GM23248 (cell line): ENCODE measurements around the gene RNF175. TPM values are rescaled to one million over a fixed set of nuclear protein-coding genes. Genes with fewer than 3 reads are reported as not detected.

ENCODE experiments used
- DNase-seq: peaks from one replicate; pipeline ENCODE4 v3.0.0-alpha.2; 2015
- H2AFZ ChIP-seq: fragments of 200-600 bp; sonication (generic); 2 replicates; pipeline ENCODE4 v1.6.1; 2016; ENCODE audit warnings: antibody characterized with exemption
- H3F3A ChIP-seq: fragments of 200-600 bp; sonication (generic); 2 replicates; pipeline ENCODE4 v1.6.1; 2016; ENCODE audit warnings: mild to moderate bottlenecking, antibody characterized with exemption, mixed run types; ENCODE audit not compliant: insufficient read depth
- H3K27ac ChIP-seq: fragments of 200-600 bp; sonication (generic); 2 replicates; pipeline ENCODE4 v1.5.1; 2016; ENCODE audit warnings: mild to moderate bottlenecking
- H3K27me3 ChIP-seq: fragments of 200-600 bp; sonication (generic); replicated peaks from 2 replicates; pipeline ENCODE4 v1.6.1; 2016; ENCODE audit warnings: mild to moderate bottlenecking; ENCODE audit not compliant: insufficient read depth
- H3K36me3 ChIP-seq: fragments of 200-600 bp; sonication (generic); 2 replicates; pipeline ENCODE4 v1.6.1; 2016; ENCODE audit warnings: low read depth, mild to moderate bottlenecking
- H3K4me1 ChIP-seq: fragments of 200-600 bp; sonication (generic); 2 replicates; pipeline ENCODE4 v1.6.1; 2016; ENCODE audit warnings: mild to moderate bottlenecking; ENCODE audit not compliant: insufficient read depth
- H3K4me2 ChIP-seq: fragments of 200-600 bp; sonication (generic); one replicate; pipeline ENCODE4 v1.6.1; 2016; ENCODE audit warnings: mild to moderate bottlenecking; ENCODE audit not compliant: unreplicated experiment
- H3K4me3 ChIP-seq: fragments of 200-600 bp; sonication (generic); 2 replicates; pipeline ENCODE4 v1.5.1; 2016; ENCODE audit warnings: mild to moderate bottlenecking
- H3K79me2 ChIP-seq: fragments of 200-600 bp; sonication (generic); 2 replicates; pipeline ENCODE4 v1.6.1; 2016; ENCODE audit warnings: mild to moderate bottlenecking; ENCODE audit not compliant: insufficient read depth
- H3K9ac ChIP-seq: fragments of 200-600 bp; sonication (generic); 2 replicates; pipeline ENCODE4 v1.6.1; 2016; ENCODE audit warnings: mild to moderate bottlenecking
- H3K9me2 ChIP-seq: fragments of 200-600 bp; sonication (generic); 2 replicates; pipeline ENCODE4 v1.6.1; 2016; ENCODE audit warnings: mixed run types, mild to moderate bottlenecking, moderate library complexity; ENCODE audit not compliant: insufficient read depth
- H3K9me3 ChIP-seq: fragments of 200-600 bp; sonication (generic); one replicate; pipeline ENCODE4 v1.6.1; 2017; ENCODE audit warnings: low read depth
- H4K20me1 ChIP-seq: fragments of 200-600 bp; sonication (generic); 2 replicates; pipeline ENCODE4 v1.6.0; 2016; ENCODE audit not compliant: insufficient read depth
- EZH2 ChIP-seq: fragments of 200-600 bp; sonication (generic); IDR thresholded peaks from 2 replicates; pipeline ENCODE4 v1.6.1; 2018; ENCODE audit warnings: antibody characterized with exemption, mild to moderate bottlenecking; ENCODE audit not compliant: insufficient read depth, poor library complexity, severe bottlenecking
- EZH2phosphoT487 ChIP-seq: fragments of 200-600 bp; sonication (generic); IDR thresholded peaks from 2 replicates; pipeline ENCODE4 v1.6.1; 2018; ENCODE audit warnings: antibody characterized with exemption, moderate library complexity, mild to moderate bottlenecking, low read depth; ENCODE audit not compliant: insufficient read depth
- WGBS, 2 experiments: methylation state at CpG; one replicate each; pipeline ENCODE4 v1.1.6; 2015 to 2017; ENCODE audit warnings: low lambda C conversion rate in 2 of 2, low coverage in 1 of 2; ENCODE audit errors: missing lambda C conversion rate in 2 of 2; 5-methylcytosine and 5-hydroxymethylcytosine counted together
- in situ Hi-C: fragments of 300-500 bp; cut with MboI; formaldehyde crosslinking; loops from 2 replicates; pipeline ENCODE4 v1.15.0; 2020
- polyA plus RNA-seq: library from polyadenylated mRNA; unstranded; fragments of >200 nt; fragmentation: Nextera tagmentation; extraction: Ambion mirVana; gene quantifications from 2 replicates; pipeline ENCODE4 v1.2.1, GENCODE V29; 2016
- total RNA-seq: library from RNA; depleted of rRNA; stranded (reverse); fragments of >200 nt; shearing (Covaris generic); gene quantifications from 2 replicates; pipeline ENCODE4 v1.2.3, GENCODE V29; 2014

RNF175 gene
- total and polyA plus RNA-seq, 2 experiments from 2014 or later = not detected

DNA sequence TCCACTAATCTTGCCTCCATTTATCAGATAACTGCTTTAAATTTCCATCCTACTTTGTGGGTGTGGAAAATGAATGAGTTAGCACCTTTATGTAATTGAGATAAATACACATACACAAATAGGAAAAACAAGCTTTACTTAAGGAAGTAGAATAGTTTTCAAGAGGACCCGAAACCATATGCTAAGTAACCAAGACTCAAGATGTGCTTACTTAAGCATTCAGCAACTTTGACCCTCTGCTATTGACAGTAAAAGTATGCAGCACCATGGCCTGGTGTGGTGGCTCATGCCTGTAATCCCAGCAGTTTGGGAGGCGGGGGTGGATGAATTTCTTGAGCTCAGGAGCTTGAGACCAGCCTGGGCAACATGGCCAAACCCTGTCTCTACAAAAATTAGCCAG, 29.9 kb downstream of the RNF175 start:
- Histone ChIP-seq H3K4me2 (no peak overlapping the region), H3K79me2 (no peaks in the 10 kb centered on the region), H3K9me3 (no peaks in the 10 kb centered on the region), H3F3A (no peaks in the 10 kb centered on the region), H2AFZ (no peak overlapping the region), H3K36me3 (no peaks in the 10 kb centered on the region), H4K20me1 (no peaks in the 10 kb centered on the region), H3K4me1 (no peaks in the 10 kb centered on the region; the same call in 1 of the 2 replicates), H3K9ac (no peak overlapping the region), H3K27me3 (no peaks in the 10 kb centered on the region), H3K27ac (no peak overlapping the region), H3K9me2 (no peaks in the 10 kb centered on the region), H3K4me3 (no peak overlapping the region)
- DNase-seq = no peak
- in situ Hi-C loops = no loop called here
- 72 to 84% methylated on average over 2 of the region's 2 CpGs for WGBS, 2 experiments
- no peak for TF ChIP-seq EZH2
- no peak for TF ChIP-seq EZH2phosphoT487

DNA sequence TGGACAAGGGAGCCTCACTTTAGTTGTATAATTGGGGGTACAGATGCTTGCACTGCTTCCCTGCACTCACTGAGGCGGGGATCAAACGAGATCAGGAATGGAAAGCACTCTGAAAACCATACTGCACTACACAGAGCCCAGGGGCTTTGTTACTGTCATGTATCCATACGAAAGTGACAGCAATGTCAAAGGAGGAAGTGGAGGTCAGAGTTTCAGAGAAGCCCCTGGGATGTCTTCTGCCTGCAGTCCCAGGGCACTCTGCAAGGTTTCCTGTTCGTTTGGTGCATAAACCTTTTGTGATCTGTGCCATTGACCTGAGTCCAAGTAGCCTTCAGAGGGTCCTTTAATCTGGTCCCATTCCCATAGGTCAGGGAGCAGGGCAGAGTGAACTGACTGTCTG, 31.2 kb downstream of the RNF175 start:
- Histone ChIP-seq H3K36me3 (no peaks in the 10 kb centered on the region), H3K4me2 (no peak overlapping the region), H3K9me3 (no peaks in the 10 kb centered on the region), H3K9ac (no peak overlapping the region), H4K20me1 (no peaks in the 10 kb centered on the region), H2AFZ (no peak overlapping the region), H3K4me3 (no peak overlapping the region), H3K9me2 (no peaks in the 10 kb centered on the region), H3K27ac (no peak overlapping the region), H3K27me3 (no peaks in the 10 kb centered on the region), H3K79me2 (no peaks in the 10 kb centered on the region), H3F3A (no peaks in the 10 kb centered on the region), H3K4me1 (no peaks in the 10 kb centered on the region; the same call in 1 of the 2 replicates)
- in situ Hi-C loops = no loop called here
- no peak for DNase-seq
- TF ChIP-seq EZH2phosphoT487 (no peak), EZH2 (no peak)
- WGBS, 2 experiments = 45 to 69% methylated on average over 4 of the region's 4 CpGs

DNA sequence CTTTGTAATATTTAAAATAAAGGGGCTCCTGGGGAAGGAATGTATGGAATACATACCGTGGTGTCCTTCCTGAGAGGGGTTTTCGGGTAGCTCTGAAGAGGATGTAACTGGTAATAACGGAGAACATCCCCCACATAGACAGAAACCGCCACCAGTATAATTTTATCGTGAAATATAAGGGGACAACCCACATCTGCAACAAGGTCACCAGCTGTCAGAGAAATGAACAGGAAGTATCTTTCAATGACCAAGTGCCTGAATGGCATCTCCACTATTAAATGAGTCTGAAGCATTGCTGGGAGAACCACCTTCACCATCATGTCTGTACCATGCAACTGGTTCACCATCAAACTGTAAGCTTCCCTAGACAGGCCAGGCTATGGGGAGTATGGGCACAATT, 31.7 kb downstream of the RNF175 start:
- no peak overlapping the region for H3K4me3 ChIP-seq
- TF ChIP-seq EZH2phosphoT487 (no peak), EZH2 (no peak)
- H3K4me2 ChIP-seq = no peak overlapping the region
- 72 to 78% methylated on average over 5 of the region's 5 CpGs for WGBS, 2 experiments
- H3K27ac ChIP-seq = no peak overlapping the region
- no peaks in the 10 kb centered on the region for H3K27me3 ChIP-seq
- no peak overlapping the region for H2AFZ ChIP-seq
- no peaks in the 10 kb centered on the region for H3F3A ChIP-seq
- no peaks in the 10 kb centered on the region for H3K36me3 ChIP-seq
- no peaks in the 10 kb centered on the region; the same call in 1 of the 2 replicates for H3K4me1 ChIP-seq
- no peaks in the 10 kb centered on the region for H4K20me1 ChIP-seq
- H3K79me2 ChIP-seq = no peaks in the 10 kb centered on the region
- H3K9me3 ChIP-seq = no peaks in the 10 kb centered on the region
- no peak for DNase-seq
- H3K9me2 ChIP-seq = no peaks in the 10 kb centered on the region
- H3K9ac ChIP-seq = no peak overlapping the region
- in situ Hi-C loops = no loop called here

GRCh38 chr4:153725831-153726154, 34.0 kb downstream of the RNF175 start:
- H3K9me2 ChIP-seq = no peaks in the 10 kb centered on the region
- WGBS, 2 experiments = 62 to 67% methylated on average over 1 of the region's 1 CpG
- in situ Hi-C loops = no loop called here
- no peaks in the 10 kb centered on the region for H4K20me1 ChIP-seq
- no peak overlapping the region for H3K9ac ChIP-seq
- no peaks in the 10 kb centered on the region for H3F3A ChIP-seq
- no peaks in the 10 kb centered on the region for H3K79me2 ChIP-seq
- H3K4me3 ChIP-seq = no peak overlapping the region
- no peaks in the 10 kb centered on the region for H3K9me3 ChIP-seq
- H3K27ac ChIP-seq = no peak overlapping the region
- TF ChIP-seq EZH2 (no peak), EZH2phosphoT487 (no peak)
- no peaks in the 10 kb centered on the region; the same call in 1 of the 2 replicates for H3K27me3 ChIP-seq
- no peaks in the 10 kb centered on the region for H3K36me3 ChIP-seq
- no peaks in the 10 kb centered on the region for H3K4me1 ChIP-seq
- no peak for DNase-seq
- H2AFZ ChIP-seq = no peak overlapping the region
- no peak overlapping the region for H3K4me2 ChIP-seq

DNA sequence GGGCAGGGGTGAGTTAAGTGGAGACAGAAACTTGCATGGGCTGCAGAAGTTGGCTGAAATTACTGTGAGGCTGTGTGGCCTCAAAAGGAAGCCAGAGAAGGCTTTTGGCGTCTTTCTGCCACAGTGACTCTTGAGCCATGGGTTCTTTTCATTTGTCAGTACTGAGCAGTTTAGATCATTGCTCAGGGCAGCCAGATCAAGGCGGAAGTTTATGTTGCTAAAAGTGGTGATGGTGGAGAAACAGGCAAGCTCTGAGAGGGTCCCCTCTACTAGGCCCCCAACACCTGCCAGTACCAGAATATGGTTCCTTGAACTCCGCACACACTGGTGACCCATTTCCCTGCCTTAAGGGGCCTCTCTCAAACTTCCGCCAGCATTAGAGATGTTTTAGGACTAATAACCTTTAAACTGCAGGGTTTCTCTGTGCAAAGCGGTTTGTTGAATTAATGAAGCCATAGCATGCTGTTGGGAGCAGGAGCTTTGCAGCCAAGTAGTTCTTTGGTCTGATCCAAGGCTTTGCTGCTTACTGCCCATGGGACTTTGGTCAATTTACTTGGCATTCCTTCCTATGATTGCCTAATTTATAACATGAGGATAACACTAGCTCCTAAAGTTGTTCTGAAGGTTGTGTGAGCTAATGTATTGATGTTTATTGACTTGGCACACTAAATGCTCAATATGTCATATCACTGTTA, 34.5 kb downstream of the RNF175 start:
- Histone ChIP-seq H3K27ac (no peak overlapping the region), H3K36me3 (no peaks in the 10 kb centered on the region), H3K4me1 (no peaks in the 10 kb centered on the region), H3K9me3 (no peaks in the 10 kb centered on the region), H3K9ac (no peak overlapping the region), H2AFZ (no peak overlapping the region), H3F3A (no peaks in the 10 kb centered on the region), H3K4me2 (no peak overlapping the region), H3K27me3 (no peaks in the 10 kb centered on the region; the same call in 1 of the 2 replicates), H4K20me1 (no peaks in the 10 kb centered on the region), H3K4me3 (no peak overlapping the region), H3K79me2 (no peaks in the 10 kb centered on the region), H3K9me2 (no peaks in the 10 kb centered on the region)
- TF ChIP-seq EZH2 (no peak), EZH2phosphoT487 (no peak)
- WGBS, 2 experiments = 65% methylated on average over 5 of the region's 5 CpGs
- DNase-seq = no peak
- in situ Hi-C loops = no loop called here
